Measurements from ENCODE around the gene KCNIP3. TPM values are rescaled to one million over a fixed set of nuclear protein-coding genes. Genes with fewer than 3 reads are reported as not detected.

Gene KCNIP3
- total and polyA plus RNA-seq, 9 of the 15 experiments (the other 6 are each of a cell fraction or from before 2014, with no cell fraction given): 0.04 TPM; not detected in 8

DNA sequence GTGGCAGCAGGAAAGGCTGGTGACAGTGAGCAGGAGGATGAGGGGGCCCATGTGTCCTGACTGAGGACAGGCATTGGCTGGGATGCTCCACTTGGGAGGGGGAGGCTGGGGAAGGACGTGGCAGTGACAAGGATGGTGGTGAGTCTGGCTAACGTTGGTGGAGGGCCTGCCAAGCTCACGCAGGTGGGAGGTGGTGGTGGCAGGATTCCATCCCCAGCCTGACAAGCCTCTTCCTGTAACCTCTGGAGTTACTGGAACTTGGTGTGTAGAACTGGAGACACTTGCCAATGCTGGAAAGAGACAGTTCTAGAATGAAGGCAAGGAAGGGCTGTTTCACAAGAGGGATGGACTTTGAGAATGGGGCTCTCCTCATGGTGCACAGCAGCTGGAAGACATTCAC is 14.7 kb upstream of the KCNIP3 start:
- CTCF ChIA-PET (ENCODE audit: low intra/inter-chr PET ratio): no interaction called here

DNA sequence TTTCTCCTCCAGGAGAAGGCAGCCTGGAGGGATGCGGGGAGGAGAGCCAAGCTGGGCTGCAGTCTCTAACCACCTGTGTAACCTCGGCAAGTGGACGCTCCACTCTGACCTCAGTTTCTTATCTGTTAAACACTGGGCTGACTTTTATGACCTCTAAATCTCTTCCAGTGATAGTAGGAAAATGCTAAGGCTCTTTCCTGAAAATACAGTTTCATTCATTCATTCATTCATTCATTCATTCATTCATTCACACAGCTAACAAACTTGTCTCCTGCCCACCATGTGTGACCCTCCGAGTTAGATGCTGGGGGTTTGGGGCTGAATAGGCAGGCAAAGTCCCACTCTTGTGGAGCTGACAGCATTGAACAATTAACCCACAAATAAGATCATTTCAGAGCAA is 13.6 kb upstream of the KCNIP3 start:
- ATAC-seq (no peak), FAIRE-seq (no peak), DNase-seq (ENCODE audit: extremely low read depth in 1 of 4, low spot score in 3 of 4) (no peak)
- Histone ChIP-seq H3K4me1 (replicated peaks in 1 of 2; ENCODE audit: control insufficient read depth in 2 of 2, insufficient read depth in 2 of 2, low read length in 2 of 2) (no peaks in the 10 kb centered on the region), H3K4me2 (ENCODE audit: insufficient read depth, low read length) (no peak overlapping the region), H3K27ac (ENCODE audit: extremely low read depth, low read depth, low read length) (no peak overlapping the region), H3K9me3 (replicated peaks; ENCODE audit: control insufficient read depth, insufficient read depth, low read depth, low read length) (no peaks in the 10 kb centered on the region), H3K79me2 (ENCODE audit: control insufficient read depth, insufficient read depth, low read length) (no peaks in the 10 kb centered on the region), H2AFZ (ENCODE audit: low read depth, low read length) (no peak overlapping the region), H3K27me3 (ENCODE audit: control insufficient read depth in 2 of 2, insufficient read depth in 2 of 2, low read length in 2 of 2) (peaks cover 0 to 16% of the 10 kb centered on the region in 2 experiments; a peak in 1 of 5 replicates), H3K9ac (ENCODE audit: insufficient read depth in 1 of 2, low read depth in 2 of 2, low read length in 2 of 2) (no peak overlapping the region), H4K20me1 (replicated peaks; ENCODE audit: control insufficient read depth, insufficient read depth, low read length) (no peaks in the 10 kb centered on the region), H3K4me3 (no peak overlapping the region), H3K36me3 (ENCODE audit: control insufficient read depth, insufficient read depth, low read length) (no peaks in the 10 kb centered on the region), H3K9me1 (ENCODE audit: control insufficient read depth, insufficient read depth, low read length) (no peaks in the 10 kb centered on the region)
- in situ Hi-C loops (cut with MboI) (no loop called here), intact Hi-C loops (cut with micrococcal nuclease) (no loop called here)
- WGBS (ENCODE audit: insufficient coverage, low coverage, missing lambda C conversion rate): 2% methylated on average over 4 of the region's 4 CpGs
- no peak for TF ChIP-seq ZNF77 (CRISPR knock-in tag; IDR thresholded peaks at IDR 0.05)
- TF ChIP-seq ZNF24 (IDR thresholded peaks at IDR 0.05): peak; percentile 93
- ChIA-PET CTCF (ENCODE audit: low intra/inter-chr PET ratio) (no interaction called here), POLR2A (interaction anchor here (0.8 kb wide), 1 partner anchor 11 kb away, joined by 3 read pairs; no protein-coding TSS in a partner anchor)
- BruUV-seq (replicated peaks): no TSS peak

More for the DNA sequence above, 14.7 kb upstream of the KCNIP3 start:
- Histone ChIP-seq H3K4me3 (no peak overlapping the region), H3K79me2 (ENCODE audit: control insufficient read depth, insufficient read depth, low read length) (no peaks in the 10 kb centered on the region), H3K4me1 (replicated peaks in 1 of 2; ENCODE audit: control insufficient read depth in 2 of 2, insufficient read depth in 2 of 2, low read length in 2 of 2) (peaks cover 0 to 7% of the 10 kb centered on the region in 2 experiments; a peak in 2 of 5 replicates), H3K9ac (ENCODE audit: insufficient read depth in 1 of 2, low read depth in 2 of 2, low read length in 2 of 2) (no peak overlapping the region), H3K9me3 (replicated peaks; ENCODE audit: control insufficient read depth, insufficient read depth, low read depth, low read length) (no peaks in the 10 kb centered on the region), H4K20me1 (replicated peaks; ENCODE audit: control insufficient read depth, insufficient read depth, low read length) (no peaks in the 10 kb centered on the region), H3K4me2 (ENCODE audit: insufficient read depth, low read length) (no peak overlapping the region), H3K27ac (ENCODE audit: extremely low read depth, low read depth, low read length) (no peak overlapping the region), H3K27me3 (ENCODE audit: control insufficient read depth in 2 of 2, insufficient read depth in 2 of 2, low read length in 2 of 2) (peaks cover 0 to 16% of the 10 kb centered on the region in 2 experiments; a peak in 1 of 5 replicates), H3K9me1 (ENCODE audit: control insufficient read depth, insufficient read depth, low read length) (no peaks in the 10 kb centered on the region), H3K36me3 (ENCODE audit: control insufficient read depth, insufficient read depth, low read length) (no peaks in the 10 kb centered on the region), H2AFZ (ENCODE audit: low read depth, low read length) (no peak overlapping the region)
- no peak for FAIRE-seq
- DNase-seq (ENCODE audit: extremely low read depth in 1 of 4, low spot score in 3 of 4): no peak
- no peak for ATAC-seq
- 0% methylated on average over 3 of the region's 3 CpGs for WGBS (ENCODE audit: insufficient coverage, low coverage, missing lambda C conversion rate)
- intact Hi-C loops (cut with micrococcal nuclease): no loop called here
- in situ Hi-C loops (cut with MboI): no loop called here
- no TSS peak for BruUV-seq (replicated peaks)
- POLR2A ChIA-PET: no interaction called here
- TF ChIP-seq, protein P1, sequence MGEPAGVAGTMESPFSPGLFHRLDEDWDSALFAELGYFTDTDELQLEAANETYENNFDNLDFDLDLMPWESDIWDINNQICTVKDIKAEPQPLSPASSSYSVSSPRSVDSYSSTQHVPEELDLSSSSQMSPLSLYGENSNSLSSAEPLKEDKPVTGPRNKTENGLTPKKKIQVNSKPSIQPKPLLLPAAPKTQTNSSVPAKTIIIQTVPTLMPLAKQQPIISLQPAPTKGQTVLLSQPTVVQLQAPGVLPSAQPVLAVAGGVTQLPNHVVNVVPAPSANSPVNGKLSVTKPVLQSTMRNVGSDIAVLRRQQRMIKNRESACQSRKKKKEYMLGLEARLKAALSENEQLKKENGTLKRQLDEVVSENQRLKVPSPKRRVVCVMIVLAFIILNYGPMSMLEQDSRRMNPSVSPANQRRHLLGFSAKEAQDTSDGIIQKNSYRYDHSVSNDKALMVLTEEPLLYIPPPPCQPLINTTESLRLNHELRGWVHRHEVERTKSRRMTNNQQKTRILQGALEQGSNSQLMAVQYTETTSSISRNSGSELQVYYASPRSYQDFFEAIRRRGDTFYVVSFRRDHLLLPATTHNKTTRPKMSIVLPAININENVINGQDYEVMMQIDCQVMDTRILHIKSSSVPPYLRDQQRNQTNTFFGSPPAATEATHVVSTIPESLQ (CRISPR knock-in tag; IDR thresholded peaks at IDR 0.05): no peak
- TF ChIP-seq DIDO1 (tag; IDR thresholded peaks at IDR 0.05; ENCODE audit: low read depth): no peak
- no peak for TF ChIP-seq CREB1 (IDR thresholded peaks at IDR 0.05)
- TF ChIP-seq CREB1 (CRISPR knock-in tag; IDR thresholded peaks at IDR 0.05): no peak

Data from K562 (cell line).